Left lobe of liver (tissue), 2 donors: ENCODE measurements around the gene TBX1. TPM values are rescaled to one million over a fixed set of nuclear protein-coding genes. Genes with fewer than 3 reads are reported as not detected.
A peak's percentile ranks its signal among the peaks of the same experiment; 100 is the strongest.

Experiments
- ATAC-seq: fragments of 200-7000 bp; cut with Tn5 transposase; one replicate; pipeline ENCODE4 v1.9.1; 2020; ENCODE audit warnings: mild to moderate bottlenecking, moderate library complexity
- DNase-seq: peaks from one replicate; pipeline ENCODE4 v3.0.0-alpha.2; 2020; ENCODE audit warnings: low spot score
- total RNA-seq: library from RNA; stranded (reverse); gene quantifications from one replicate; pipeline ENCODE4 v1.2.1, GENCODE V29; 2021
- donor health status: DM: no; HTN: no; CAD: no; lungs with moderate emphysema.
- donor health status: DM: no; HTN: yes; CAD: no.

The TBX1 gene
- total RNA-seq, 1 donor from 2014 or later, result 0.40 TPM

DNA sequence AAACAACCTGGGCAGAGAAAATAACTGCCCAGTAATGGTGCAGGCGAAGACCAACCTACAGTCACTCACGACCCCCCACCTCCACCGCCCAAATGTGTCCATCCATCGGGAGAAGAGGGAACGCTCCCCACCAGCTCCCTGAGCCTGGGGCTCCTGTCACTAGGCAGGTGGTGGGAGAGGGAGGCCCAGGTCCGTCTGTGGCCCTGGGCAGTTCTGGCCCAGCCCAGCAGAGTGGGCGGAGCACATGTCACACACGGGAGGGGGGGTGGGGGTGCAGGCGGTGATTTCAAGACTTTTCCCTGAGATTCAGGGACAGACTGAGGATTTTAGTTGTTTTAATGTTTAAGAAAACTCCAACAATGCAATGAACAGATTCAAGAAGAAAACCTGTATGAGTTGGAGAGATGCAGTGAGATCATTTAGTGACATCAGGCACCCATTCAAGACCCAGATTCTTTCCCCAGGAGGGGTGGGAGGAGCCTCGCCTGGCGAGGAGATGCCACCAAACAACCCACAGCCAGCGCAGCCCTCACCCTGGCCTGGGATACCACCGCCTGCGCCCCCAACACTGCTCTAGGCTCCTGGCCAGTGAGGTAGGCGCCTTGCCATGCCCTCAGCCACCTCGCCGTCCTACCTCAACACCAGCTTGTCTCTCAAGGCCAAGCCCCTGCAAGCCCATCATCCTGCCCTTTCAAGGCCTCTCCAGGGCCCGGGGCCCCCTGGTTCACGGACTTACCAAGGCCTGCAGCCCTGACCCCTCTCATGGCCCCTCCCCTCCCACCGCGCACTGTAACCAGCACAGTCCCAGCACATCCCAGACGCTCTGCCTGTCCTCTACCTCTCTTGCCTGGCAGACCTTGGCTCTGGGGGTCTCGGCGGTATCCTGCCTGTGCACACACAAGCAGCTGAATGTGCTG lies 36.8 kb downstream of the TBX1 start:
- DNase-seq (no peak), ATAC-seq (no peak)

DNA sequence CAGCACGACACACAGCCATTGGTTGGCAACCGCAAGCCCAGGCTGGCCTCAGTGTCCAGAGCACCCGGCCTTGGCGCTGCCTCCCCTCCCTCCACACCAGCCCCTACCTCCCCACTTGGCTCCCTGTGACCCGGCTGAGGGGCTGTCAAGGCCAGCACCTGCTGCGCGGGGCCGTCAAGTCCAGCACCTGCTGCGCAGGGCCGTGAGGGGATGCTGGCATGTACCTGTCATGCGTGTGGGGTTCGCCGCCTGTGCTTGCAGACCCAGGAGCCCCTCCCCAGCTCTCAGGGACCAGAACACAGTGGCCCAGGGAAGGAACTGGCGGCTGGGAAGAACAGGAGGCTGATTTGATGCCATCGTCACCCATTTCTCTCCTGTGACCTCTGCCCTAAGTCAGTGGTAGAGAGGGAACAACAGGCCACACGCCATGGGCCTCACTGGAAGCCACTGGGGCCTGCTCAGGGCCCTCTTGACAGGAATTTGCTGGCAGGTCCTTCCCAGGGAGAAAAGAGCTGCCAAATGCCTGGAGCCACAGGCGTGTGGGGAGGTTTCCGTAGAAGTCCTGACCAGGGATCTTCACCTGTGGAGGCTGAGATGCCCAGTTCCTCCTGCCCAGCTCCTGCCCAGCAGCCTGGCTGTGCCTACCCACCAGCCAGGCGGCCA lies 37.6 kb downstream of the TBX1 start:
- ATAC-seq (no peak), DNase-seq (no peak)

DNA sequence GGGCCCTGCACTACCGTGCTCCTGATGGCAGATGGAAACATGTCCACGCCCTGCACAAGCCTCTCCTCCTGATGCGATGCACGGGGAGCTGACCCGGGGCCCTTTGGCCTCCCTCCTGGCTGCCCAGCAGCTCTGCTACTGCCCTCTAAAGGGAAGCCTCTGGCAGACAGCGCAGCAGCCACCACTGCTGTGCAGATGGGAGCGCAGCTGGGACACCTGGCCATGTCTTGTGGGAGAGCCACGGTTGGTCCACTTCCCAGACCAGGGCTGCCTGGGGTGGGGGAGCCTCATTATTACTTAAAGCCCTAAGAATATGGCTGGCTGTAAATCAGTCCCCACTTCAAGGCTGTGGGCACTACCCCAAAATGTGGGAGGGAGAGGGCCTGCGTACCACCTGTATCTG lies 38.3 kb downstream of the TBX1 start:
- ATAC-seq (no peak), DNase-seq (no peak)

DNA sequence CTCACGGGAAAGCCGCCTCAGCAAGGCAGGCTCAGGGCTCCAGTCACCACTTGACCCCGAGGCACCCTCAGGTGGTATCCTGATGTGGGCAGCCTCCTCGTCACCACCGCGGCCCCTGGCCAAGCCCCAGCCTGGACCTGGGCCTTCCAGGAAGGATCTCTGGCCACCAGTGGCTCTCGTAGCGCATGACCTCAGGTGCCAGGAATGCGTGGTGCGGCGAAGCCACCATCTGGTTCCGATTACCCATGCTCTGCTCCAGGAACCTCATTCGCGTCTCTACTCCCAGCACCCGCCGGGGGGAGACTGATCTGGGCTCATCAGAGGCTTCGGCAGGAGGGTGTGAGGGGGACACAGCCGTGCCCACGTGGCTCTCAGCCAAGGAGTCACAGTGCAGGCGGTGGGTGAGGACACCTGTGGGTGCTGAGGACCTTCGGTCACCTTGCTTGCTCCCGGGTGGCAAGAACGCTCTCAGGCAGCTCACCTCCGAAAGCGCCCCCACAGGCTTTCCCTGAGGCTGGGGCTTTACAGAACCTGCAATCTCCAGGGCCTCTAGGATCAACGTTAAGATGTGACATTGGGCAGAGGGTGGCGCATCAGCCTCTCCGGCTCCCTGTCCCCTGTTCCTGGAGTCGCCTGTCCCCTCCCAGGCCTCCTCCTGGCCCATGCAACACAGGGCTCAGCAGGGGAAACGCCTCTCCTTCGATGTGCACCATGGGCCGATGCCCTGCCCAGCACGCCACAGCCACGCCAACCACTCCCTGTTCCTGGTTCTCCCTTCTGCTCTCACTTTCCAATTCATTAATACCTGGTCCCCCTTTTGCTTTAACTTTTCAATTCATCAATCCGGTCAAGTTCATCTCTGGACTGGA lies 39.0 kb downstream of the TBX1 start:
- DNase-seq (no peak), ATAC-seq (no peak)

DNA sequence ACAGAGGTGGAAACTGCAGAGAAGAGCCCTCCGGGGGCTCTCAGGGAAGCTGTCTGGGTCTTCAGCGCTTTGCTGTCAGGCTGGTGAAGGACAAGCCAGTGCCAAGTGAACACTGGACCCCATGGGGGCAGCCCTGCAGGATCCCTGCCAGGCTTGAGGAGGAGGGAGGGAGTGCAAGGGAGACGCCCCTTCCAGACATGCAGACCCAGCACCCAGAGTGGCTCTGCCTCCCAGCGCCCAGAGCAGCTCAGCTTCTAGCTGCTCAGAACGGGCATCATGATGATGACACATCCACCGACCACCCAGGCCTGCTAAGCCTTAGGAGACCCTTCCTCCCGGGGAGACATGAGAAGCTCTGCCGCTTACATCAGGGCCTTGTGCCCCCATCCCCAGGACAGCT lies 39.7 kb downstream of the TBX1 start:
- DNase-seq, result no peak
- no peak for ATAC-seq

DNA sequence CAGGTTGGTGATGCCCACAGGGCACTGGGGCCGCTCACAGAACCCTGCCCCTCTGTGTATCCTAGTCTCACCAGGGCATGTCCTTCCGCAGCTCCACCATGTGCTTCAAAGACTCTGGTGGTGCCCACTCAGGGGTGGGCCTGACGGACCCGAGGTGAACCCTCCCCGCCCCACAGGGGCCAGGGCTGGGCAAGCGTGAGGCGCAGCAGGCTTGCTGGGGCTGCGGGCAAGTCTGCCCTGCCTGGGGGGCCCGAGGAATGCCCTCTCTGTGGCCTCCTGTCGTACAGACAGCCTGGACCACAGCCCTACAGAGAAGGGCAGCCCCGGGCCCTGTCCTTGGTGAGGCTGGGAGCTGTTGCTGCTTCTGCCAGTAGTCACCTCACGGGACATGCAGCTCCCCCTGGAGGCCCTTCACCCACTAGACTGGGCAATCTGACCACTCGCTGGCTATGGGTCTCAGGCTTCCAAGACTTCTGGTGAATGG lies 40.2 kb downstream of the TBX1 start:
- DNase-seq (no peak), ATAC-seq (peak; percentile 47)

DNA sequence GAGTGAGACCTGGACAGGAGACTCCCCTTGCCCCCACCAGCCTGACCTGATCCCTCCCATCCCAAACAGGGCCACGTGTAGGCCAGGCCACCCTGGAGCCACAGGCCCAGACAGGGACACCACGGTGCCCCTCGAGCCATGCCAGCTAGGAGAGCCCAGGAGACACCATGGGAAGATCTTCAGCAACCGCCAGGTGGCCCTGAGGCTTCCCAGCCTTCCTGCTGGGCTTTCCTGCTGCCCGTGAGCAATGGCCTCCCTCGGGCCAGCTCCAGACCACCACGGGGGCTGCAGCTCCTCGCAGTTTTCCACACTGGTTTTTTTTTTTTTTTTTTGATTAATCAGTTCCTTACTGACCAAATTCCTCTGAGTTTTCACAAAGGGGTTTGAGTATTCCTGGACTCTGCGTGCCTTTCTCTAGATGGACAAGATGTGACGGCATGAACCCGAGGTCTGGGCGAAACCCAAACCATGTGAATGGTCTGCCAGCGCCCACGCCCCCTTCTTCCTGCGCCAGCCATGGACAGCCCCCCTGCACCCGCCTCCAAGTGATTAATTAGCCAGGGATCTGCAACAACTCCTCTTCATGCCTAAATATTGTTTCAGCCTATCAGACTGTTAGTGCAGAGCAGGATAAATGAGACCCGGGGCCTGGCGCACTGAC lies 40.9 kb downstream of the TBX1 start:
- no peak for DNase-seq

DNA sequence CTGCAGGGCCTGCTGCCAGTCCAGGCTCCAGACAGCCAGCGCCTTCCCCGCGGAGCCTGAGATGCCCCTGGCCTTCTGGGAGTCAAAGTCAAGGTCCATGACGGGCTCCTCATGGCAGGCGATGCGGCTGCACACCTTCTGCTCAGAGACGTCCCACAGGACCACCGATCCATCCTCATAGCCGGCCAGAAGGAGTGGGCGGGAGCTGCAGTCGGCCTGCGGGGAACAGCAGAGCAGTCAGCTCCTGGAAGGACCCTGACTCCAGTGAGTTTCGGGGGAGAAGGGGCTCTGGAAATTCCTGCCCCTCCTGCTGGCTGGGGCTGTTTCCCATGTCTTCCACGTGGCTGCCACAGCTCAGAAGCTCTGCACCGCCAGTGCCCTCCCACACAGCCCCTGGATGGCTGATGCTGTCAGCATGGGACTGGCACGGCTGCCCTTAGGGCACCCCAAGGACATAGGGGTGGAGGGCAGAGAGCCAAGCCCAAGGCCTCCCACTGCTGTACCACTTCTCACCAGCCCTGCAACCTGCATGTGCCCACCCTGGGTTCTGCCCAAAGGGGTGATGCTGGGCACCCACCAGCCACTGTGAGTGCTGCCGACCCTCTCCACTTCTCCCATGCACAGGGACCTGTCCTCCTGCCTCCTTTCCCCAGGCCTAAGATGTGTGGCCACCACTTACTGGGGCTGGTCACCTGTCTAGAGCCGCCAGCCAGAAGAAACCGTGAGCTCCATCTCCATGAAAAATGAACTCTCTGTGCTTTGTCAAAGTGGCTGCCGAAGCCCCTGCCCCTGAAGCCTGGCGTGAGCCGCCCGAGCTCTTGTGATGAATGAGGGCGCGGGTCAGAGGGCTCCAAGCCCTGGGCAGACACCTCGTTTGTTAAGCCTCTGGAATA lies 41.7 kb downstream of the TBX1 start:
- ATAC-seq, result no peak
- DNase-seq, result no peak

More for the DNA sequence above, 40.9 kb downstream of the TBX1 start:
- no peak for ATAC-seq

DNA sequence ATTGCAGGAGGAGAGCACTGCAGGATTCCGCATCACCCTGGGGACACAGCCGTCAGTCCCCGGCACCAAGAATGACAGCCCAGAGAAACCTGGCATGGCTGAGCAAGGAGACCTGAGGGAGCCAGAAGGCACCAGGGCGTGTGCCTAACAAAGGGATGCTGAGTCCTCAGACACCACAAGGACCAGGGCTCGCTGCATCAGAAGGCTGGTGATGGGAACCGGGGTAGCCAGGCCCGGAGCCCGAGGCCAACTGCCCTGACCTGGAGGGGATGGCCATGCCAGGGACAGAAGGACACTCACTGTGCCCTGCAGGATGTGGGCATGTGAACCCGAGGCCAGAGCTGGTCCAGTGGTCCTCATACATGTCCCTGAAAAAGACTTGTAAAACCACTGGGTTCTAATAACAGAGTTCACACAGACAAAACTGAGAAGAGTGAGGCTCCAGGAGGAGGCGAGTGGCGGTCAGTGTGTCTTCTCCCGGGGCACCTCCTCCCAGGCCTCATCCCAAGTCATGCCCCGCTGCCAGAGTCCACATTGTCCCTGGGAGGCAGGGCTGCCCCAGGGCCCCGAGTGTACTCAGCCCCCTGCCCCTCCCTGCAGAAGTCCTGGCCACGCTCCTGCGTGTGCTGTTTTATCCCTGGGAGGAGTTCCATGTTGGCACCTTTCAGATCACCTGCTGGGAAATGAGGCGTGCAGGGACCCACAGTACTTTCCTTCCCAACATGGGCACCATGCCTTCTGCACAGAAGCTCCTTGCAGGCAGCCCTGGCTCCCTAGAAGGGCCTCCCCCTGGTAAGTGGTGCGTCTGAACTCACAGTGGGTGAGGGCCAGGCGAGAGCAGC lies 42.5 kb downstream of the TBX1 start:
- DNase-seq (no peak), ATAC-seq (no peak)

DNA sequence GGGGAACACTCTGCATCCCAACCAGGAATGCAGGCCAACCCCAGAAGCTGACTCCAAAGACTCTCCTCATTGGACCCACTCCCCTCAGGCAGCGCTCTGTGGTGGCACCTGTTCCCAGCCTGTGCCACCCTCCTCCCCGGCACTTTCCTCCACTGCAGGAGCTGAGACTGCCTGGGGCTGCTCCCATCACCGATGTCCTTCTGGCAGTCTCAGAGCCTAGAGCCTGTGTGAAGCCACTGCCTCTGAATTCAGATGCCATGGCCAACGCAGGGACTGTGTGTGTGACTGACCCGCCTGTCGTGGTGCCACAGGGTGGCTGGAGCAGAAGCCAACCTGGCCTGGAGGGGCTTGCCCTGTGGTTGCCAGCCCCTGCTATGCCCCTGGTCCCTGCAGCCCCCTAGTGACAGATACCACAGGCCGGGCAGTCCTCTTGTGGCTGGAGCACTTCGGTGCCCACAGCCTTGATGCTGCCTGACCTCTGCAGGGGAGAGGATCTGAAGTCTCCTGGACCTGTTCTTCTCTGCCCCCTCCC lies 43.2 kb downstream of the TBX1 start:
- no peak for DNase-seq
- ATAC-seq, result no peak

DNA sequence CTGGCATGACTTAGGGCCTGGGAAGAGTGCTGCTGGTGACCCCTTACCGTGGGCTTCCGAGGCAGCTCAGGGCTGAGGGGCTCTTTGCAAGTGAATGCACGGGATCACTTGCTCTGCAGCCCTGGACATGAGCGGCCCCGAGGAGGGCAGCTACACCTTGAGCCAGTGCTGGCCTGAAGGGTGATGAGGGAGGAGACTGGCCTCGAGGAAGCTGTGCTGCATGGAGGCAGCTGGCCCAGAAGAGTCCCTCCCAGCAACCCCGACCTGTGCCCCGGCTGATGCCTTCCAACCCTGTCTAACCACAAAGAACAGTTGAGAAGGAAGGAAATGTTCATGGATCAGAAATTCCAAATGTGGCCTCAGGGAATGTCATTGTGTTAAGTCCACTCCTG lies 45.2 kb downstream of the TBX1 start:
- ATAC-seq (no peak), DNase-seq (peak; percentile 28)

DNA sequence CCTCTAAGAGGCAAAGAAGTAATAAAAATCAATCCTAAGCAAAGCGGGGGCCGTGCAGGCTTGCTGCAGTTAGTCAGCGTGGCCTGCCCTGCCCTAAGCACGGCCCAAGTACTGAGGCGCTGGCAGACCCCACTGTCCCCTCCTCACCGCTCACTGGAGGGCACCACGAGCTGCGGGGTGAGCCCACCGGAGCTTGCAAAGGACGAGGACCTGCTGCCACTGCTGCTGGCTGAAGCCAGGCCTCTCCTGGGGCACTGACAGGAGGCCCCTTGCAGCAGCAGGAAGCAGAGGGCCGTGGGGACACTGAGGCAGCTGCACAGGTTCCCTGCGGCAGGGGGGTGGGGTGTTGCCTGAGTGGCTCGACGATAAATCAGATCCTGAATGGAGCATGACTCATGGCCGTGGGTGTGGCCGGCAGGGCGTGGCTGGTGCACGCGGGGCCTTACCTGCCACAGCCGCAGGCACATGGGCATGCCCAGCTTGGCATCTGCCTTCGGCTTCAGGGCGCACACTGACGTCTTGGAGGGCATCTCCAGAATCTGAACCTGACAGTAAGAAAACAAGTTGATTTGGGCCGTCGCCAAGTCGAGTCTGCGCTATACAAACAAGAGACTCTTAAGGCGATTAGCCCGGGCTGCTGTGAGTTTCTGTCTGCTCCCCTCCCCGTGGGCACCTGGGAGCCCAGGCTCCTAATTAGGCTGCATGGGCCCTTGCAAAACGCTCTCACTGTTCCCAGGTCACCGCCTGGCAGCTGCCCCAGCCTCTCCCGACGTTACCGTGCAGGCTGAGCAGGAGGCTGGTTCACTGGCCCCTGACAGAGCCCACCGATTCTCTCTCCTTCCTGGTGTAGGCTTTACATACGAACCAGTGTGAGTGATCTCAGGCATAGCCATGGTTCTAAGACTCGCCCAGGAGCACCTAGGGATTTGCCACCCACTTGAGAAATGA lies 45.9 kb downstream of the TBX1 start:
- no peak for ATAC-seq

DNA sequence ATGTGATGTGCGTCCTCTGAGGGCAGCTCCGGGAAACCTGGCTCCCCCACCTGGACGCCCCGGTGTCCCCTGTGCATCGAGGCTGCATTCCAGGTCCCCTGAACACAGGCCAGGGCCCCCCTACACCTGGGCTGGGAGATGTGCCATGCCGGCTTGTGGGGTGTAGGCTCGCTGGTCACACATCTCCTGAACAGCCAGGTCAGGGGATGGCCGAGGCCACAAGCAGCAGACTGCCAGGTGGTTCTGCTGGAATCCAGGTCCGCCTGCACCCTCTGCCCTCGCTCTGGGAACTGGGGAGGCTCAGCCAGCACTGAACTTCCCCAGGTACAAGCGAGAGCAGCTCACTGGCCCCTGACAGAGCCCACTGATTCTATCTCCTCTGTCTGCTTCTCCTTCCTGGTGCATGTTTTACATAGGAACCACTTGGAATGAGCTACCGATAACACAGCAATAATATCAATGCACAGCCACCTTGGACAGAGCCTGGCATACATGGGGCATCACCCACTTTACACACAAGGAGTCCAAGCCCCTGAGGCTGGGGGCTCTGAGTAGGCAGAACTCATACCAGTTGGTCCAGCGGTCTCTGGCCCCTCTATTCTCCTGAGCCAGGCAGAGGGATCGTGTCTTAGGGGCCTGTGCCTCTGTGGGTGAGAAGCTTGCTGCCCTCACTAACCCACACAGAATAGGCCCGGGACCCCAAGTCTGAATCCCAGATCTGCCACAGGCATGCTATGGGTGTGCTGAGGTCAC lies 46.8 kb downstream of the TBX1 start:
- ATAC-seq, result no peak
- no peak for DNase-seq

More for the DNA sequence above, 45.9 kb downstream of the TBX1 start:
- peak; percentile 33 for DNase-seq

DNA sequence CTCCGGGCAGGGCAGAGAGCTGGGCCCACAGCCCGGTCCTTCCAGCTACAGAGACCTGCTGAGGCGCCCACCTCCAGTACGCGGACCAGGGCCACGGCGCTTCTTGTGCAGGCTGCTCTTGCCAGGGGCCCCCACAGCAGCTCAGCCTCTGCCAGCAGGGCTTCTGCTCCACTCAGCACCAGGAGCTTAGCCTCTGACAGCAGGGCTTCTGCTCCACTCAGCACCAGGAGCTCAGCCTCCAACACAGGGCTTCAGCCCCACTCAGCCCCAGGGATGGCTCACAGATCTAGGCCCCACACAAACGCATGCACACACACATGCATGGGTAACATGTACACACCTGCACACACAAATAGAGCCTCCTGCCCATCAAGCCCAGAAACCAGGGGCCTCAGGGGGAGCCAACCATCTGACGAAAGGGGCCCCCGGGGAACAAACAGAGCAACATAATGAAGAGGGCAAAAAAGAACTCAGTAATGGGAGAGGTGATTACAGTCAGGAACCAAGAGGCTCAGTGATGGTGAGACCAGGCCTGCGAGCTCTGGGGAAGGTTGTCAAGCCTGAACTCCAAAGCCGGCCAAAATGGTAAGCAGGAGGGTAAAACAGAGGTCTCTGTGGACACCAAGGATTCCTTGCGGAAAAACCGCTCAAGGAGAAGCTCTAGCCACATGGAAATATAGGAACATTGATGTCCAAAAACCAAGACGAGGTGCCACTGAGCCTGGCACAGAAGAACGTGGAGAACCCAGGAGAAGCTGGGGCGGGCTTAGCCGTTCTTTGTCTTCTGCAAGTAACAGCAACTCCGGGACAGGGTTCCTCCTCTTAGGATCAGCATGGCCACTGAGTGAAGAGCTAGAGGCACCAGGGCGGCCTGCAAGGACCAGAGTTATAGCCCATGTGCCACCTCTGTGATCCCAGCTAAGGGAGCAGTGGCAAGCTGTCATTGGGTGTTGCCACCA lies 47.6 kb downstream of the TBX1 start:
- no peak for DNase-seq
- no peak for ATAC-seq

DNA sequence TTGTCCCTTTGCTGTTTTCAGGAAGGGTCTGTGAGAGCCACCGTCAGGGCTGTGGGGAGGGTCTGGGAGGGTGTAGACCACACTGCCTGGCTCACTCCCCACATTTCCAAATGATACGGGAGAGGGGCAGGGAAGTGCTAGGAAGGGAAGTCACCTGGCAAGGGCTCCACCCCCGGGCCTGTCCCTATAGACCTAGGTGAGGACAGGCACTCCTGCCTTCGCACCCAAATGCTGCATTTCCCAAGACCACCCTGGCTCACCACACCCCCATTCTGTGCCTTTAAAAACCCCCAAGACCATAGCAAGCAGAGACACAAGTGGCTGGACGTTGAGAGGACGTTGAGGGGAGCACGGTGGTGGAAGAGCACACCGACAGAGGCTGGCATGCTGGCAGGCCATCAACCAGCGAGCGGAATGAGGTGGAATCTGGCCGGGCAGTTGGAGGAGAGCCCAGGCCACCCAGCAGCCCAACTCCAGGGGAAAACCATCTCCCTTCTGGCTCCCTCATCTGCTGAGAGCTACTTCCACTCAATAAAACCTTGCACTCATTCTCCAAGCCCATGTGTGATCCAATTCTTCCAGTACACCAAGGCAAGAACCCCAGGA lies 48.4 kb downstream of the TBX1 start:
- ATAC-seq, result peak; percentile 97
- peak; percentile 79 for DNase-seq
